HG03460 (cell line): ENCODE data around the gene ZNF618.
"Not testable (repeated sequence)": the region's sequence is repeated elsewhere in the genome, so short reads cannot be mapped to it uniquely, and the experiment has no call there.

ENCODE experiments used
- ATAC-seq: cut with Tn5 transposase; IDR thresholded peaks from one replicate; pipeline ENCODE4 v1.9.1; 2021; ENCODE audit not compliant: unreplicated experiment

The ZNF618 gene

GRCh38 chr9:114033397-114034103 is 157.4 kb downstream of the ZNF618 start:
- no peak for ATAC-seq

GRCh38 chr9:114034196-114034595 is 158.1 kb downstream of the ZNF618 start:
- no peak for ATAC-seq

GRCh38 chr9:114034661-114035062 is 158.6 kb downstream of the ZNF618 start:
- no peak for ATAC-seq

- no peak for ATAC-seq
Measured at GRCh38 chr9:114035221-114035844, 159.2 kb downstream of the ZNF618 start.

- no peak for ATAC-seq
Measured at GRCh38 chr9:114035845-114036801, 160.0 kb downstream of the ZNF618 start.

DNA sequence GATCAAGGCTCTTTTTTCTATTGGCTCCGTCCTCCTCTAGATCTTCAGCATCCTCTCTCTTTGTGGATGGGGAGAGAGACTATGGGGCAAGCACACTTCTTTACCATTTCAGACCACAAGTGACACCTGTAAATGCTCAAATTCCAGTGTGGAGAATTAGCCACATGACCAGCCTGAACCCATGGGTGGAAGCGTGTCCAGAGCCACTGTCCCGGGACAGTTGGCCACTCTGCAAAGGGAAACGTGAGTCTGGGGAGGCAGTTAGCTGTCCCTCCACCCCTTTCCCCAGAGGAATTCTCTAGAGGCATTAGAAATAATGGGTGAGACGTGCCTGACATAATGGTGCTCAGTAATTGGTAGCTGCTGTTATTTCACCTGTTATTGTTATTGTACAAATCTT is 161.1 kb downstream of the ZNF618 start:
- ATAC-seq, result no peak

GRCh38 chr9:114037961-114038723 is 162.0 kb downstream of the ZNF618 start:
- ATAC-seq, result no peak

GRCh38 chr9:114038724-114039313 is 162.7 kb downstream of the ZNF618 start:
- no peak for ATAC-seq

- ATAC-seq, result no peak
Measured at GRCh38 chr9:114039484-114039883, 163.4 kb downstream of the ZNF618 start.

- ATAC-seq, result not testable (repeated sequence)
Measured at GRCh38 chr9:114043660-114044059, 167.6 kb downstream of the ZNF618 start.

DNA sequence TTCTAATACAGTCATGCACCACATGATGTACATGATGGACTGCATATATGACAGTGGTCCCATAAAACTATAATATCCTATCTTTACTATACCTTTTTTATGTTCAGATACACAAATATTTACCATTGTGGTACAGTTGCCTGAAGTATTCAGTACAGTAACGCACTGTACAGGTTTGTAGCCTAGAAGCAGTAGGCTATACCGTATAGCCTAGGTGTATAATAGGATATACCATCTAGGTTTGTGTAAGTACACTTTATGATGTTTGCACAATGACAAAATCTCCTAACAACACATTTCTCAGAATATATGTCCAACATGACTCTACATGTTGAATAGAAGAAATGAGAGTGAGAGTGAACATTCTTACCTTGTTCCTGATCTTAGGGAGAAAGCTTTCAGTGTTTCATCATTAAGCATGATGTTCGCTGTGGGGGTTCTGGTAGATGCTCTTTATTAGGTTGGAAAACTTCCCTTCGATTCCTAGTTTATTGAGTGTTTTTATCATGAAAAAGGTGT is 170.2 kb downstream of the ZNF618 start:
- ATAC-seq, result no peak

DNA sequence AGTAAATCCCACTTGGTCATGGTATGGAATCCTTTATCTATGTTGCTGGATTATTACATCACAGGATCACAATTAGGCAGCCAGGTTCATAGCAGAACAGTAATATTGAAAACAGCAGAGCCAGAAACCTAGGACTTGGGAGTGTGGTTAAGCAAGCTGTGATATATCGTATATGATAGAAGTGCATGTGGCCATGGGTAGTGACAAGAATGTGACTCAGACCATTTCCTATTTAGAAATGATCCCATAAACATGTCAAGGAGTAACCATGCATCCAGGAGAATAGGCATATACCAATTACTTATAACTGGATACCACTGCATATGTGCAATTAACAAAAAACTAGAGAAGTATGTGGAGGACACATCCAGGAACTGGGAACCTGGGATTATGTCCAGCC is 170.8 kb downstream of the ZNF618 start:
- no peak for ATAC-seq

- ATAC-seq, result no peak
Measured at GRCh38 chr9:114047717-114048116, 171.6 kb downstream of the ZNF618 start.

DNA sequence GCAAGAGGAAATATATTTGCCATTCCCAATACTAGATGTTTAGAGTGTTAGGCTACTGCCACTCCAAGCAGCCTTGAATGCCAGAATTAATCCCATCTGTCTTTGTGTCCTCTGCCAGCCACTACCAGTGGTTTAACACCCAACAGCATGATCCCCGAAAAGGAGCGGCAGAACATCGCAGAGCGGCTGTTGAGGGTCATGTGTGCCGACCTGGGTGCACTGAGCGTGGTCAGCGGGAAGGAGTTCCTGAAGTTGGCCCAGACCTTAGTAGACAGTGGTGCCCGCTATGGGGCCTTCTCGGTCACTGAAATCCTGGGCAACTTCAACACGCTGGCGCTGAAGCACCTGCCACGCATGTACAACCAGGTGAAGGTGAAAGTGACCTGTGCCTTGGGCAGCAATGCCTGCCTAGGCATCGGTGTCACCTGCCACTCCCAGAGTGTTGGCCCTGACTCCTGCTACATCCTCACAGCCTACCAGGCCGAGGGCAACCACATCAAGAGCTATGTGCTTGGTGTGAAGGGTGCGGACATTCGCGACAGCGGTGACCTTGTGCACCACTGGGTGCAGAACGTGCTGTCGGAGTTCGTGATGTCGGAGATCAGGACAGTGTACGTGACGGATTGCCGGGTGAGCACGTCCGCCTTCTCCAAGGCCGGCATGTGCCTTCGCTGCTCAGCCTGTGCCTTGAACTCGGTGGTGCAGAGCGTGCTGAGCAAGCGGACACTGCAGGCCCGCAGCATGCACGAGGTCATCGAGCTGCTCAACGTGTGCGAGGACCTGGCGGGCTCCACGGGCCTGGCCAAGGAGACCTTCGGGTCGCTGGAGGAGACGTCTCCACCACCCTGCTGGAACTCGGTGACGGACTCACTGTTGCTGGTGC is 172.7 kb downstream of the ZNF618 start:
- no peak for ATAC-seq

DNA sequence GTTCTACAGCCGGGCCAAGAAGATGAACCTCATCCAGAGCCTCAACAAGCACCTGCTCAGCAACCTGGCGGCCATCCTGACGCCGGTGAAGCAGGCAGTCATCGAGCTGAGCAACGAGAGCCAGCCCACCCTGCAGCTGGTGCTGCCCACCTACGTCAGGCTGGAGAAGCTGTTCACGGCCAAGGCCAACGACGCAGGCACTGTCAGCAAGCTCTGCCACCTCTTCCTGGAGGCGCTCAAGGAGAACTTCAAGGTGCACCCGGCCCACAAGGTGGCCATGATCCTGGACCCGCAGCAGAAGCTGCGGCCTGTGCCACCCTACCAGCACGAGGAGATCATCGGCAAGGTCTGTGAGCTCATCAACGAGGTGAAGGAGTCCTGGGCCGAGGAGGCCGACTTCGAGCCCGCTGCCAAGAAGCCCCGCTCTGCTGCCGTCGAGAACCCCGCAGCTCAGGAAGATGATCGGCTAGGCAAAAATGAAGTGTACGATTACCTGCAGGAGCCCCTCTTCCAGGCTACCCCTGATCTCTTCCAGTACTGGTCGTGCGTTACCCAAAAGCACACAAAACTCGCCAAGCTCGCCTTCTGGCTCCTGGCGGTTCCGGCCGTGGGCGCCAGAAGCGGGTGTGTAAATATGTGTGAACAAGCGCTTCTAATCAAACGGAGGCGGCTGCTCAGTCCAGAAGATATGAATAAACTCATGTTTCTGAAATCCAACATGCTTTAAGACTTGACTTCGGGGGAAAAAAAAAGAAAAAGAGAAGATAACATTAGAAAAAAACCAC is 173.5 kb downstream of the ZNF618 start:
- ATAC-seq, result no peak

DNA sequence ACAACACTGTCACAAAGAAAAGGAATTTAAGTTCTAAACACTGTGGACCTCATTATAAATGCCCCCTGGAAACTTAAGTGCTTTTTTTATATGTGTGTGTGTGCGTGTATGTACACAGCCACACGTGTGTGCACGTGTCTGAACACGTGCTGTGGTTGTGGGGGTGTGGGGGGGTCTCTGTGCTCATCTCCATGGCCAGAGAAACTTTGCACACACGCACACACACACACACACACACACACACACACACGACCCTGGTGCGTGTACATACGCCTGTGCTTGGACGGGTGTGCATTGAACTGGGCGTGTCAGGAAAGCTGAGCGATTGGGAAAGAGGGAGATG is 174.1 kb downstream of the ZNF618 start:
- no peak for ATAC-seq

DNA sequence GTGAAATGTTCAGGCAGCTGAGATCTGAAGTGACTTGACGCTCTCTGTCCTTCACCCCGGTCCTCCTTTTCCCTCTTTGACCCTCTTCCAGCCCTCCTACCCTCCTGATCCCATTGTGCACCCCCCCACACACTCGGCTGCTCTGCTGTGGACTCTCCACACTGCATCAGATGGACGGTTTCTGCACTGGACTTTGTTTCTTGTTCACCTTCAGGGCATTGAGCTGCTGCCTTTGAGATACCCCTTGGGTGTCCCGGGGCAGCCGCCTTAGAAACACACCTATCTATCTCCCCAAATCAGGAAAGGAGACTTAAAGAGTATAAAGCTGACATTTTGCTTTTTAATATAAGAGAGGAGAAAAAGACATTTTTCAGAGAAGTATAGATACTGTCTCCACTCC is 174.5 kb downstream of the ZNF618 start:
- no peak for ATAC-seq

DNA sequence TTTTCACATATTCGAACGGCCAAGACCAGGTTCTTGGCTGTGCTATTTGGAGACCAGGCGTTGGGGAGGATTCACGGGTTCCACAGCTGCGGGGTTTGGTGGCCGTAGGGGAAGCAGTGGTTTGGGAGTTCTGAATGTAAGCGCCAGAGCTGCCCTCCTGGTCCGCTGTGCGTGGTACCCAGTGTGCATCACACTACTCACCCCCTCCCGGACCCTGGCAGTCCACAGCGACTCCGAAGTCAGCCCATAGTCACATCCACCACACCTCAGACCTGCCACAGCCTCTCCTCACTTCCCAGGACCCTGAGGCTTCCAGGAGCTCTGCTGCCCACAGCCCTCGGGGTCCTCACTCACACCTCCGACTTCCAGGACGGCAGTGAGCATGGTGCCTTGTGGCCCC is 175.2 kb downstream of the ZNF618 start:
- ATAC-seq, result no peak

GRCh38 chr9:114051706-114052105 is 175.6 kb downstream of the ZNF618 start:
- no peak for ATAC-seq
